CD14-positive monocyte (primary cell): ENCODE data around the gene ADAMTSL1. TPM values are rescaled to one million over a fixed set of nuclear protein-coding genes. Genes with fewer than 3 reads are reported as not detected.

Source experiments
- DNase-seq, 3 donors: peaks; one replicate each; pipeline ENCODE4 v3.0.0-alpha.2; 2011 to 2022
- H2AFZ ChIP-seq: 2 replicates; pipeline ENCODE4 v1.6.0; 2012; ENCODE audit warnings: mild to moderate bottlenecking, low read depth, low read length, inconsistent platforms; ENCODE audit not compliant: insufficient read depth, poor library complexity, severe bottlenecking
- H3K27ac ChIP-seq, 2 donors: 1 replicate in 1 of 2; 2 replicates in 1 of 2; pipeline ENCODE4 v1.5.1; 2012 to 2013; ENCODE audit warnings: low read length in 2 of 2, control low read depth in 1 of 2, inconsistent platforms in 1 of 2, low read depth in 1 of 2, mild to moderate bottlenecking in 1 of 2
- H3K27me3 ChIP-seq, 2 donors: one replicate each; pipeline versions ENCODE4 v1.6.0 to v1.6.1; 2011 to 2013; ENCODE audit warnings: low read length in 2 of 2; ENCODE audit not compliant: control insufficient read depth in 2 of 2, insufficient read depth in 2 of 2
- H3K36me3 ChIP-seq, 2 donors: replicated peaks in 1 of 2; 1 replicate in 1 of 2; 2 replicates in 1 of 2; pipeline versions ENCODE4 v1.5.1 to v1.6.1; 2012 to 2013; ENCODE audit warnings: low read length in 2 of 2, control low read depth in 1 of 2, inconsistent platforms in 1 of 2, mild to moderate bottlenecking in 1 of 2; ENCODE audit not compliant: insufficient read depth in 2 of 2, control insufficient read depth in 1 of 2
- H3K4me1 ChIP-seq, 2 donors: 1 replicate in 1 of 2; 2 replicates in 1 of 2; pipeline versions ENCODE4 v1.5.1 to v1.6.1; 2012 to 2013; ENCODE audit warnings: low read length in 2 of 2, control low read depth in 1 of 2, inconsistent platforms in 1 of 2, mild to moderate bottlenecking in 1 of 2, moderate library complexity in 1 of 2; ENCODE audit not compliant: insufficient read depth in 2 of 2, control insufficient read depth in 1 of 2
- H3K4me2 ChIP-seq: replicated peaks from 2 replicates; pipeline ENCODE3; 2012; ENCODE audit warnings: low read length, moderate library complexity, mild to moderate bottlenecking; ENCODE audit not compliant: poor library complexity, severe bottlenecking; ENCODE audit errors: extremely low read depth
- H3K4me3 ChIP-seq, 3 experiments: fragments of 200-600 bp in 1 of 3; sonication (generic) in 1 of 3; replicated peaks in 1 of 3; 1 replicate in 2 of 3; 2 replicates in 1 of 3; pipeline ENCODE4 v1.5.1; 2011 to 2013; ENCODE audit warnings: low read length in 3 of 3, mild to moderate bottlenecking in 3 of 3, control low read depth in 2 of 3, low read depth in 2 of 3, inconsistent platforms in 1 of 3, moderate library complexity in 1 of 3
- H3K79me2 ChIP-seq: 2 replicates; pipeline ENCODE4 v1.6.0; 2012; ENCODE audit warnings: mild to moderate bottlenecking, control low read depth, inconsistent platforms, low read length, moderate library complexity; ENCODE audit not compliant: insufficient read depth
- H3K9ac ChIP-seq: 2 replicates; pipeline ENCODE4 v1.6.0; 2017; ENCODE audit warnings: low read length, mild to moderate bottlenecking; ENCODE audit not compliant: insufficient read depth, poor library complexity, severe bottlenecking
- H3K9me3 ChIP-seq, 2 donors: replicated peaks in 1 of 2; 1 replicate in 1 of 2; 2 replicates in 1 of 2; pipeline versions ENCODE4 v1.5.1 to v1.6.1; 2012 to 2013; ENCODE audit warnings: low read length in 2 of 2, control low read depth in 1 of 2; ENCODE audit not compliant: control insufficient read depth in 1 of 2, insufficient read depth in 1 of 2
- H4K20me1 ChIP-seq: 2 replicates; pipeline ENCODE4 v1.6.0; 2012; ENCODE audit warnings: mild to moderate bottlenecking, low read length, control low read depth, moderate library complexity; ENCODE audit not compliant: insufficient read depth
- H3K27ac Mint-ChIP-seq, 7 donors: one replicate each; pipeline ENCODE4 v1.8.0; 2020; ENCODE audit warnings: mild to moderate bottlenecking in 7 of 7, mixed read lengths in 7 of 7, moderate library complexity in 6 of 7, inconsistent platforms in 2 of 7
- H3K27me3 Mint-ChIP-seq, 3 donors: one replicate each; pipeline ENCODE4 v1.8.0; 2021 to 2022; ENCODE audit warnings: low read depth in 3 of 3, mild to moderate bottlenecking in 3 of 3, mixed read lengths in 3 of 3, moderate library complexity in 3 of 3, inconsistent platforms in 1 of 3
- H3K36me3 Mint-ChIP-seq, 2 donors: one replicate each; pipeline ENCODE4 v1.8.0; 2020; ENCODE audit warnings: mixed read lengths in 2 of 2, inconsistent platforms in 1 of 2, mild to moderate bottlenecking in 1 of 2
- H3K4me1 Mint-ChIP-seq: one replicate; pipeline ENCODE4 v1.8.0; 2020; ENCODE audit warnings: mild to moderate bottlenecking, mixed read lengths
- H3K4me3 Mint-ChIP-seq, 2 donors: one replicate each; pipeline ENCODE4 v1.8.0; 2020; ENCODE audit warnings: mild to moderate bottlenecking in 2 of 2, mixed read lengths in 2 of 2, moderate library complexity in 1 of 2
- H3K9me3 Mint-ChIP-seq, 7 donors: one replicate each; pipeline ENCODE4 v1.8.0; 2020 to 2022; ENCODE audit warnings: mixed read lengths in 7 of 7, mild to moderate bottlenecking in 6 of 7, moderate library complexity in 6 of 7, inconsistent platforms in 2 of 7
- CTCF ChIP-seq: fragments of 200-600 bp; IDR thresholded peaks from one replicate; pipeline ENCODE4 v1.8.0; 2022; ENCODE audit warnings: antibody characterized with exemption, mild to moderate bottlenecking
- WGBS: methylation state at CpG from one replicate; pipeline ENCODE4 v1.1.5; 2013; ENCODE audit warnings: missing lambda C conversion rate; ENCODE audit not compliant: insufficient coverage; 5-methylcytosine and 5-hydroxymethylcytosine counted together
- intact Hi-C, 2 donors: fragments of 100-400 bp; cut with micrococcal nuclease; formaldehyde crosslinking; loops; one replicate each; pipeline versions ENCODE4 v1.15.0 to v1.15.1; 2023
- polyA plus RNA-seq, 3 donors: library from polyadenylated mRNA; depleted of rRNA in 1 of 3; unstranded in 2 of 3; stranded (reverse) in 1 of 3; fragments of 300-500 nt in 2 of 3; fragments of >200 nt in 1 of 3; fragmentation: Illumina TruSeq in 2 of 3; gene quantifications; 1 replicate in 2 of 3; 2 replicates in 1 of 3; pipeline ENCODE4 v1.2.3, GENCODE V29; 2012 to 2021

ADAMTSL1 gene
- polyA plus RNA-seq, 3 donors: not detected

DNA sequence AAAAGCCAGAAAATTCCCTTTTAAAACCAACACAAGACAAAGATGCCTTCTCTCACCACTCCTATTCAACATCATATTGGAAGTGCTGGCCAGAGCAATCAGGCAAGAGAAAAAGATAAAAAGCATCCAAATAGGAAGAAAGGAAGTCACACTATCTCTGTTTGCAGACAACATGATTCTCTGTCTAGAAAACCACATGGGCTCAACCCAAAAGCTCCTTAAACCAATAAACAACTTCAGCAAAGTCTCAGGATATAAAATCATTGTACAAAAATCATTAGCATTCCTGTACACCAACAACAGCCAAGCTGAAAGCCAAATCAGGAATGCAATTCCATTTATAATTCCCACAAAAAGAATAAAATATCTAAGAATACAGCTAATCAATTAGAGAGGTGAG, 112.0 kb downstream of the ADAMTSL1 start:
- no peaks in the 10 kb centered on the region for H3K27me3 Mint-ChIP-seq
- DNase-seq: no peak

GRCh38 chr9:18588002-18588401, 114.0 kb downstream of the ADAMTSL1 start:
- Histone ChIP-seq H4K20me1 (no peaks in the 10 kb centered on the region), H3K4me3 (no peak overlapping the region), H3K9ac (no peak overlapping the region), H3K4me1 (no peaks in the 10 kb centered on the region), H3K79me2 (no peaks in the 10 kb centered on the region), H3K27me3 (no peaks in the 10 kb centered on the region), H3K27ac (no peak overlapping the region), H3K36me3 (no peaks in the 10 kb centered on the region), H3K4me2 (no peak overlapping the region), H3K9me3 (peaks cover 4 to 10% of the 10 kb centered on the region in 2 donors), H2AFZ (no peak overlapping the region)
- no peaks in the 10 kb centered on the region for H3K36me3 Mint-ChIP-seq
- peaks cover 0 to 14% (median 4%) of the 10 kb centered on the region in 7 donors for H3K9me3 Mint-ChIP-seq
- no peaks in the 10 kb centered on the region for H3K4me1 Mint-ChIP-seq
- no peaks in the 10 kb centered on the region for H3K27me3 Mint-ChIP-seq
- no peak overlapping the region for H3K4me3 Mint-ChIP-seq
- no peak for DNase-seq
- no peak for TF ChIP-seq CTCF
- intact Hi-C loops: no loop called here
- no CpG with 5 or more reads among the region's 2 CpGs for WGBS
- H3K27ac Mint-ChIP-seq: no peak overlapping the region

More for the DNA sequence above, 112.0 kb downstream of the ADAMTSL1 start:
- no peaks in the 10 kb centered on the region for H4K20me1 ChIP-seq
- Mint-ChIP-seq H3K4me1 (no peaks in the 10 kb centered on the region), H3K4me3 (no peak overlapping the region), H3K27ac (no peak overlapping the region), H3K9me3 (peaks cover 0 to 8% (median 1%) of the 10 kb centered on the region in 7 donors), H3K36me3 (no peaks in the 10 kb centered on the region)
- no peak overlapping the region for H3K27ac ChIP-seq
- H3K4me1 ChIP-seq: no peaks in the 10 kb centered on the region
- no peaks in the 10 kb centered on the region for H3K9me3 ChIP-seq
- intact Hi-C loops: no loop called here
- TF ChIP-seq CTCF: no peak
- H3K9ac ChIP-seq: no peak overlapping the region
- no peaks in the 10 kb centered on the region for H3K79me2 ChIP-seq
- no peak overlapping the region for H2AFZ ChIP-seq
- H3K36me3 ChIP-seq: no peaks in the 10 kb centered on the region
- no peaks in the 10 kb centered on the region for H3K27me3 ChIP-seq
- no peak overlapping the region for H3K4me2 ChIP-seq
- no peak overlapping the region for H3K4me3 ChIP-seq
